Tibial nerve (tissue), 4 donors: ENCODE measurements around the gene CXXC5. TPM values are rescaled to one million over a fixed set of nuclear protein-coding genes. Genes with fewer than 3 reads are reported as not detected.

Experiments used
- DNase-seq, 2 donors: peaks; one replicate each; pipeline ENCODE4 v3.0.0-alpha.2; 2019; ENCODE audit warnings: low spot score in 2 of 2
- H3K27ac ChIP-seq, 4 donors: fragments of 200-600 bp; sonication (generic) in 3 of 4; one replicate each; pipeline ENCODE4 v1.5.1; 2017 to 2019; ENCODE audit warnings: mild to moderate bottlenecking in 1 of 4
- H3K27me3 ChIP-seq, 2 donors: fragments of 200-600 bp; sonication (generic) in 1 of 2; one replicate each; pipeline versions ENCODE4 v1.5.1 to v1.6.0; 2017 to 2019
- H3K36me3 ChIP-seq, 3 donors: fragments of 200-600 bp; sonication (generic); one replicate each; pipeline ENCODE4 v1.5.1; 2018 to 2019
- H3K4me1 ChIP-seq, 4 donors: fragments of 200-600 bp; sonication (generic) in 3 of 4; one replicate each; pipeline ENCODE4 v1.5.1; 2017 to 2019
- H3K4me3 ChIP-seq, 4 donors: fragments of 200-600 bp; sonication (generic) in 3 of 4; one replicate each; pipeline ENCODE4 v1.5.1; 2017 to 2019; ENCODE audit warnings: mild to moderate bottlenecking in 1 of 4, moderate library complexity in 1 of 4
- H3K9me3 ChIP-seq, 4 donors: fragments of 200-600 bp; sonication (generic) in 3 of 4; one replicate each; pipeline ENCODE4 v1.5.1; 2017 to 2019
- EP300 ChIP-seq, 2 donors: sonication (generic); formaldehyde crosslinking; IDR thresholded peaks; one replicate each; pipeline ENCODE4 v1.6.1; 2017; ENCODE audit warnings: antibody characterized with exemption in 2 of 2, mild to moderate bottlenecking in 1 of 2
- POLR2A ChIP-seq, 2 donors: fragments of 450-650 bp; IDR thresholded peaks; one replicate each; pipeline ENCODE4 v1.6.1; 2017; ENCODE audit warnings: antibody characterized with exemption in 2 of 2, mild to moderate bottlenecking in 2 of 2, moderate library complexity in 2 of 2
- WGBS, 2 donors: methylation state at CpG; one replicate each; pipeline ENCODE4 v1.1.5; 2018; 5-methylcytosine and 5-hydroxymethylcytosine counted together
- total RNA-seq, 4 donors: library from RNA; depleted of rRNA; stranded (reverse); fragments of >200 nt; gene quantifications; one replicate each; pipeline ENCODE4 v1.1.0, GENCODE V29; 2016
- TF ChIP-seq, protein P1 (sequence below), 5 experiments: fragments of 200-600 bp in 3 of 5; fragments of 450-650 bp in 2 of 5; sonication (generic) in 3 of 5; IDR thresholded peaks; one replicate each; pipeline ENCODE4 v1.5.1; 2016 to 2019; ENCODE audit warnings: antibody characterized with exemption in 5 of 5, mild to moderate bottlenecking in 3 of 5, moderate library complexity in 2 of 5

Gene CXXC5
- total RNA-seq, 4 donors from 2014 or later: 45.0 to 80.4 (median 67.0) TPM

DNA sequence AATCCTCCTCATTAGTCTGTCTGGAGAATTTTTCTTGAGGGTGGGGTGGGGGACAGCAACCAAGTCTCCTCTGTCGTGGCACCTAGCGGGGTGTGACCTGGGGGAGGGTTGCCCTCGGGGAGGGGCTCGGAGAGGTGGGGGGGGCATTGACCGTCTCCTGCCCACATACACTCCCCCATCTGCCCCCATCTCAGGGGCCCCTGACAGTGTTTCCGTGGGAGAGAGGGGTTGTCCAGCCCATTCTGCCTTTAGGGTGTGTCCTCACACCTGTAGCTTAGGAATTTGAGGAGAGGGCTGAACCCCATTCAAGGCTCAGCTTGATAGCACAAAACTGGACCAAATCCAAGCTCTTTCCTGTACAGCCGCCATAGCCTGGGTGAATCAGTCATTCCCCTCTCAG, 5.9 kb upstream of the CXXC5 start:
- DNase-seq: no peak
- no peaks in the 10 kb centered on the region for H3K9me3 ChIP-seq
- H3K27me3 ChIP-seq: no peaks in the 10 kb centered on the region
- H3K36me3 ChIP-seq: no peaks in the 10 kb centered on the region
- peak overlapping the region in 3 of 4 donors; percentile 72 to 94 (median 79) for H3K27ac ChIP-seq
- 45 to 62% methylated on average over 6 to 7 of the region's 7 CpGs for WGBS, 2 donors
- no peak overlapping the region for H3K4me3 ChIP-seq
- H3K4me1 ChIP-seq: peaks cover 0 to 69% (median 35%) of the 10 kb centered on the region in 4 donors
- TF ChIP-seq, protein P1, sequence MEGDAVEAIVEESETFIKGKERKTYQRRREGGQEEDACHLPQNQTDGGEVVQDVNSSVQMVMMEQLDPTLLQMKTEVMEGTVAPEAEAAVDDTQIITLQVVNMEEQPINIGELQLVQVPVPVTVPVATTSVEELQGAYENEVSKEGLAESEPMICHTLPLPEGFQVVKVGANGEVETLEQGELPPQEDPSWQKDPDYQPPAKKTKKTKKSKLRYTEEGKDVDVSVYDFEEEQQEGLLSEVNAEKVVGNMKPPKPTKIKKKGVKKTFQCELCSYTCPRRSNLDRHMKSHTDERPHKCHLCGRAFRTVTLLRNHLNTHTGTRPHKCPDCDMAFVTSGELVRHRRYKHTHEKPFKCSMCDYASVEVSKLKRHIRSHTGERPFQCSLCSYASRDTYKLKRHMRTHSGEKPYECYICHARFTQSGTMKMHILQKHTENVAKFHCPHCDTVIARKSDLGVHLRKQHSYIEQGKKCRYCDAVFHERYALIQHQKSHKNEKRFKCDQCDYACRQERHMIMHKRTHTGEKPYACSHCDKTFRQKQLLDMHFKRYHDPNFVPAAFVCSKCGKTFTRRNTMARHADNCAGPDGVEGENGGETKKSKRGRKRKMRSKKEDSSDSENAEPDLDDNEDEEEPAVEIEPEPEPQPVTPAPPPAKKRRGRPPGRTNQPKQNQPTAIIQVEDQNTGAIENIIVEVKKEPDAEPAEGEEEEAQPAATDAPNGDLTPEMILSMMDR (IDR thresholded peaks at IDR 0.05): no peak
- no peak for TF ChIP-seq EP300 (IDR thresholded peaks at IDR 0.05)
- TF ChIP-seq POLR2A (IDR thresholded peaks at IDR 0.05): no peak

DNA sequence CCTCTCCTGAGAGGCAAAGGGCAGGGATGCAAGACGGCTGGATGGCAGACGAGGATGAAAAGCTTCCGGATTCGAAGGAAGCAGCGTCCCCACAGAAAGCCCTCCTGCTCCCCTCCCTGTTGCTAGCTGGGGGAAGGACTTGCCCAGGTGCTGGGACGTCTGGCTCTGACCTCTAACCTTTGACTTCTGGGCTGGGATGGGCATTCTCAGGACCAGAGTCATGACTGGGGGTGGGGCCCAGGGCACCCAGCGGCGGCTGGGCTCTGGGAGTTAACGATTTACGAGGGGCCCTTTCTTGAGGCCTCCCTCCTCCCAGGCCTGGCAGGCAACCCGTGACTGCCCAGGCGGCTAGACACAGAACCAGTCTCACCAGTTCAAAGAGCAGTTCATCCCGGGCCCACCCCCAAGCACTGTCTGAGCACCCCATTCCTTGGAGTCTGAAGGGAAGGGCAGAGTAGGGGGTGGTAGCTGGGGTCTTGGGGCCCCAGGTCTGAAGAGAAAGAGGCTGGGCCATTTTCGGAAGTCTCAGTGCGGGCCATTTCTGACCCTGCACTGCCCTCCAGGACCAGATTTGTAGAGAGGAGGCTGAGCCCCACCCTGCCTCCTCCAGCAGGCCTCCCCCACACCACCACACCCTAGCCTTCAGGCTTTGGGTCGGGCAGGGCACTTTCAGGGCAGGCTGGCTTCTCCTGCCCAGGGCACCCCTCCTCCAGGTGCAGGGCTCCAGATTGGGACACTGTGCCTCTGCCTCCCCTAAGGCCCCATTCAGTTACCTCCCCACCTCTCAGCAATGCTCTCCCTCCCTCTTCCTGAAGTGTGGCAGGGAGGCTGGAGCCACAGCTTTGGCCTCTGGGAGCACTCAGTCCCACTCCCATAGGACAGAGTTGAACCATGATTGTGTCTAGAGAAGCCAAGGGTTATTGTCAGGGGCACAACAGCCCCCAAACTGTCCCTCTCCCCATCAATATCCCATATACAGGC, 5.0 kb upstream of the CXXC5 start:
- H3K36me3 ChIP-seq: no peaks in the 10 kb centered on the region
- WGBS, 2 donors: 52% methylated on average over 16 of the region's 16 CpGs
- no peak overlapping the region for H3K4me3 ChIP-seq
- H3K4me1 ChIP-seq: peaks cover 0 to 67% (median 36%) of the 10 kb centered on the region in 4 donors
- TF ChIP-seq, protein P1 (IDR thresholded peaks at IDR 0.05): no peak
- TF ChIP-seq EP300 (IDR thresholded peaks at IDR 0.05) (no peak), POLR2A (IDR thresholded peaks at IDR 0.05) (no peak)
- H3K9me3 ChIP-seq: no peaks in the 10 kb centered on the region
- no peaks in the 10 kb centered on the region for H3K27me3 ChIP-seq
- DNase-seq: no peak
- peak overlapping the region; percentile 10 to 94 (median 76) for H3K27ac ChIP-seq

DNA sequence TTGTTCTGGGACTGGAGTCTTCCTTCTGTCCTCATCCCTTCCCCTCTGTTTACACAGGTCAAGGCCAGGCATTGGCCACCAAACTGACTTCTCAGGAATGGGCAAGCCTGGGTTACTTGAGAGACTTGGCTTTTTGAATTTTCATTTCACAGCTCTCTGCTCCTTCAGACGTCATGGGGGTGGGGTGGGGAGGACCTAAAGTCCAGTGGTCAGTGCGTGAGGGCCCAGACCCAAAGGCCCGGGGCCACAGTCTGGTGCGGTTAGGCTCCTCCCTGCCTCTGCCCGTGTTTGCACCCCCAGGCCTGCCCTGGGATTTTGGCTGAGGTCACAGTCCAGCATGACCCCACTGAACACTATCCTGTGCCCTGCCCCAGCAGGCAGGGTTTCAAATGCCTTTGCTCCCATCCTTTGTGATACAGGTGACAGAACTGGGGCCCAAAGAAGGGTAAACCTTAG, 4.1 kb upstream of the CXXC5 start:
- Histone ChIP-seq H3K4me1 (peaks cover 0 to 59% (median 28%) of the 10 kb centered on the region in 4 donors), H3K27me3 (no peaks in the 10 kb centered on the region), H3K36me3 (no peaks in the 10 kb centered on the region), H3K27ac (peak overlapping the region in 3 of 4 donors; percentile 72 to 94 (median 79)), H3K9me3 (no peaks in the 10 kb centered on the region), H3K4me3 (no peak overlapping the region)
- WGBS, 2 donors: 60 to 66% methylated on average over 2 to 5 of the region's 5 CpGs
- no peak for DNase-seq
- TF ChIP-seq, protein P1 (IDR thresholded peaks at IDR 0.05): no peak
- no peak for TF ChIP-seq EP300 (IDR thresholded peaks at IDR 0.05)
- TF ChIP-seq POLR2A (IDR thresholded peaks at IDR 0.05): no peak

DNA sequence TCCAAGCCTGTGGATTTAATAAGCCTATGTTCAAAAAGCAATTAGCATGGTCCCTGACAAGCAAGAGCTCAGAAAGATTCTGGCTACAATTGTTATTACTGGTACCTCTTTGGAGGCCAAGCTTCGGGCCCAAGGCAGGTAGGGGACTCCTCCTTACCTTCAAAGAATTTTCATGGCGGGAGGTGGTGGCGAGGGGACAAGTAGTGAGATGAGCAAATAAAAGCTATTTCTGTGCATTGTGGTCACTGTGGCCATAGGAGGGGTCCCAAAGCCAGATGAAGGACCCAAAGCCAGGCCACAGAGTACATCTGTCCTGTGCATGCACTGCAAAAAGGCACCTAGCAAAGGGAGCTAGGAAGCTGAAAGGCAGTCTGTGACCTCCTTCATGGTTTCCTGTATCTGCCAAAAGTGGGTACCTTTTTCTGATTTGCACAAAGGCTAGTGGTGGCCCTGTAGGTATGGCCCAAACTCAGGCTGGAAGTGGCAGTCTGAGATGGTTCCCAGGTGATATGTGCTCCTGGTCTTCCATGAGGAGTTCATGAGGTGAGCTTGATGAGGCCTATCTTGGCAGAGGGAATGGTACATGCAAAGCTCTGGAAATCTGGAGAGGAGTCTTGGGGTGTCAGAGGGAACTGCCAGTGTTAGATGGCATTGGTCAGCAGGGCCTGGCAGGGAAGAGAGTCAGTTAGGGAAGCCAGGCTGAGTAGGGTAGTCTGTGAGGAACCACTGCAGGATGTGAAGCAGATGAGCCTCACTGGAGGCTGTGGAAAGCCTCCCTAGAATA, 3.3 kb upstream of the CXXC5 start:
- peak overlapping the region in 1 of 4 donors; percentile 94 for H3K27ac ChIP-seq
- H3K4me1 ChIP-seq: peaks cover 0 to 53% (median 22%) of the 10 kb centered on the region in 4 donors
- no peaks in the 10 kb centered on the region for H3K9me3 ChIP-seq
- TF ChIP-seq POLR2A (IDR thresholded peaks at IDR 0.05) (no peak), EP300 (IDR thresholded peaks at IDR 0.05) (no peak)
- TF ChIP-seq, protein P1 (IDR thresholded peaks at IDR 0.05): no peak
- H3K36me3 ChIP-seq: no peaks in the 10 kb centered on the region
- no peak for DNase-seq
- H3K4me3 ChIP-seq: no peak overlapping the region
- no peaks in the 10 kb centered on the region for H3K27me3 ChIP-seq
- WGBS, 2 donors: 96 to 98% methylated on average over 3 of the region's 3 CpGs
